Adipocyte (in vitro differentiated cells): Measurements from ENCODE around the gene PTPN14.

Source experiments
- DNase-seq: peaks from one replicate; pipeline ENCODE4 v3.0.0-alpha.2; 2015; ENCODE audit warnings: low read depth
- H3K27me3 ChIP-seq: replicated peaks from 2 replicates; pipeline ENCODE4 v1.7.0; 2013; ENCODE audit warnings: mild to moderate bottlenecking, low read length, moderate library complexity; ENCODE audit not compliant: control insufficient read depth, insufficient read depth
- H3K36me3 ChIP-seq: 2 replicates; pipeline ENCODE4 v1.7.0; 2013; ENCODE audit warnings: low read length, mild to moderate bottlenecking, moderate library complexity; ENCODE audit not compliant: control insufficient read depth, insufficient read depth, severe bottlenecking
- H3K4me1 ChIP-seq: 2 replicates; pipeline ENCODE4 v1.7.0; 2013; ENCODE audit warnings: mild to moderate bottlenecking, low read length, moderate library complexity; ENCODE audit not compliant: control insufficient read depth, insufficient read depth
- H3K4me3 ChIP-seq: 2 replicates; pipeline ENCODE4 v1.7.0; 2013; ENCODE audit warnings: mild to moderate bottlenecking, low read length, moderate library complexity
- H3K9ac ChIP-seq: 2 replicates; pipeline ENCODE4 v1.7.0; 2013; ENCODE audit warnings: mild to moderate bottlenecking, low read length, moderate library complexity
- H3K9me3 ChIP-seq: 2 replicates; pipeline ENCODE4 v1.7.0; 2013; ENCODE audit warnings: mild to moderate bottlenecking, low read length, moderate library complexity; ENCODE audit not compliant: control insufficient read depth

Gene PTPN14

GRCh38 chr1:214470132-214470531 lies 81.3 kb downstream of the PTPN14 start:
- H3K4me3 ChIP-seq = no peak overlapping the region
- H3K27me3 ChIP-seq = no peaks in the 10 kb centered on the region
- no peak overlapping the region for H3K9ac ChIP-seq
- DNase-seq = no peak
- H3K36me3 ChIP-seq = no peaks in the 10 kb centered on the region
- H3K4me1 ChIP-seq = peaks cover 21% of the 10 kb centered on the region
- no peaks in the 10 kb centered on the region for H3K9me3 ChIP-seq

GRCh38 chr1:214469290-214469689 lies 82.1 kb downstream of the PTPN14 start:
- H3K27me3 ChIP-seq = no peaks in the 10 kb centered on the region
- no peaks in the 10 kb centered on the region for H3K9me3 ChIP-seq
- no peak for DNase-seq
- no peak overlapping the region for H3K4me3 ChIP-seq
- H3K4me1 ChIP-seq = peaks cover 21% of the 10 kb centered on the region
- H3K9ac ChIP-seq = no peak overlapping the region
- H3K36me3 ChIP-seq = peaks cover 4% of the 10 kb centered on the region

GRCh38 chr1:214467078-214467585 lies 84.3 kb downstream of the PTPN14 start:
- no peaks in the 10 kb centered on the region for H3K27me3 ChIP-seq
- no peaks in the 10 kb centered on the region for H3K9me3 ChIP-seq
- H3K36me3 ChIP-seq = peaks cover 14% of the 10 kb centered on the region
- H3K9ac ChIP-seq = no peak overlapping the region
- H3K4me3 ChIP-seq = no peak overlapping the region
- DNase-seq = no peak
- H3K4me1 ChIP-seq = peaks cover 5% of the 10 kb centered on the region

- Histone ChIP-seq H3K27me3 (no peaks in the 10 kb centered on the region), H3K4me3 (no peak overlapping the region), H3K9ac (no peak overlapping the region), H3K36me3 (peaks cover 19% of the 10 kb centered on the region), H3K4me1 (peaks cover under 1% of the 10 kb centered on the region), H3K9me3 (no peaks in the 10 kb centered on the region)
- DNase-seq = no peak
Measured at GRCh38 chr1:214466403-214467077, 84.9 kb downstream of the PTPN14 start.

DNA sequence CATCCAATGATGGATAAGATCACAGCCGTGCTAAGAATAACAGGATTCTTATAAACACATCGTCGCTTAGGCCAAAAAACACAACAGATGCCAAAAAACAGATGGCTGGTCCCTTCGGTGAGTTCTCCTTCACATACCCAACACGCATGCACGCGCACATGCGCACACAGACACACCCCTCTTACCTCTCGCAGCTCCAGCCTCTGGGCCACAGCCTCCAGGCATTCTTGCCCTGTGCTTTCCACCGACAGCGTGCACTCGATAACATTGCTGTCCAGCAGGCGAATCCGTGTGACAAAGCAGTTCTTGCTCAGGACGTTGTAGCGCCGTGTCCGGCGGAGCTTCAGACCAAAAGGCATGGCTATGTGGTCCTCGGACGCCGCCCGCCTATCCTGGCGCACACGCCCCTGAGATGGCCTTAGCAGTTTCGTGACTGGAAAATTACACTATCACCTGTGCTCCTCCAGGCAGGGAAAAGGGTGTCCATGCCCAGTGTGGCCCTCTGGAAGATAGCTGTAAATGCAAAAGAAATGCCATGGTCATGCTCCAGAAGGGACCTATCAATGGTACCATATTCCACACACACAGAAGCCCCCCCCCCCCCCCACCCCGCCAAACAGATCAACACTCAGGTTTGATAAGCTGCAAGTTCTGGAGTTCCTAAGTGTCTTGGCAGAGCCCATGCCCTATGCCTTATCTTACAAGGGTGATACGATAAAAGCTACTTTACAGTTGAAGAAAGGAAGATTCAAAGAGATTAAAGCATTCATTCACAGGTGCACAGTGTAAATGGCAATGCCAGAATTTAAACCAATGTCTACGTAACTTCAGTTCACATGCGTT lies 86.7 kb downstream of the PTPN14 start:
- H3K36me3 ChIP-seq = peaks cover 19% of the 10 kb centered on the region
- H3K9me3 ChIP-seq = no peaks in the 10 kb centered on the region
- H3K4me1 ChIP-seq = no peaks in the 10 kb centered on the region
- no peaks in the 10 kb centered on the region for H3K27me3 ChIP-seq
- no peak overlapping the region for H3K4me3 ChIP-seq
- no peak overlapping the region for H3K9ac ChIP-seq
- no peak for DNase-seq

DNA sequence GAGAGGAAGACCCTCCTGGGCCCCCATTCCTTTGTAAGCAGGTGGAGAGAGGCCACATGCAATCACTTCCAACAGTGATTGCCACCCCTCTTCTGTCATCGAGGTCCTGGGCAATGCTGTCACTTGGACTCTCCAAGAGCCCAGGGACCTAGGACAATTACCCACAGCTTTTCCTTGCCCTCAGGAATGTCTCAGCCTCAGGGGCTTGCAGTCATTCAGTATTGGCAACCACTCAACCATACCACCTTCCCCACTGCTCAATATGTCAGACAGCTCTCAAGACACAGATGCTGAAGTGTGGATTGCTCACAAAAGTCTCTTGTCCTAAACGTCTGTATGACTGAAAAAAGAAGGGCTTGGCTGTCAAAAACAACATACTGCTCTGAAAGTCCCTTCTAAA lies 87.8 kb downstream of the PTPN14 start:
- no peak overlapping the region for H3K4me3 ChIP-seq
- no peaks in the 10 kb centered on the region for H3K27me3 ChIP-seq
- H3K9me3 ChIP-seq = no peaks in the 10 kb centered on the region
- peaks cover 19% of the 10 kb centered on the region for H3K36me3 ChIP-seq
- no peak overlapping the region for H3K9ac ChIP-seq
- DNase-seq = no peak
- H3K4me1 ChIP-seq = no peaks in the 10 kb centered on the region

- Histone ChIP-seq H3K36me3 (peaks cover 19% of the 10 kb centered on the region), H3K4me3 (no peak overlapping the region)
Measured at GRCh38 chr1:214462882-214463281, 88.5 kb downstream of the PTPN14 start.

DNA sequence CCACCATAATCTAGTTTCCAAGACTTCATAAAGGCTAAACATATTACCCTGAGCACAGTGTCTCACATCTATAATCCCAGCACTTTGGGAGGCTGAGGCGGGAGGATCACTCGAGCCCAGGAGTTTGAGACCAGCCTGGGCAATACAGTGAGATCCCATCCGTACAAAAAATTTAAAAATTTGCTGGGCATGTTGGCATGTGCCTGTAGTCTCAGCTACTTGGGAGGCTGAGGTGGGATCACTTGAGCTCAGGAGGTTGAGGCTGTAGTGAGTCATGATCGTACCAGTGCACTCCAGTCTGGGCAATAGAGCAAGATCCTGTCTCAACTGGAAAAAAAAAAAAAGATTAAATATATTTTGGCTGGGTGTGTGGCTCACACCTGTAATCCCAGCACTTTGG lies 90.1 kb downstream of the PTPN14 start:
- DNase-seq = no peak
- Histone ChIP-seq H3K9ac (no peak overlapping the region), H3K4me3 (no peak overlapping the region), H3K36me3 (peaks cover 19% of the 10 kb centered on the region), H3K4me1 (no peaks in the 10 kb centered on the region), H3K9me3 (no peaks in the 10 kb centered on the region), H3K27me3 (no peaks in the 10 kb centered on the region)

More at GRCh38 chr1:214462882-214463281, 88.5 kb downstream of the PTPN14 start:
- no peak for DNase-seq
- H3K4me1 ChIP-seq = no peaks in the 10 kb centered on the region
- H3K27me3 ChIP-seq = no peaks in the 10 kb centered on the region
- no peaks in the 10 kb centered on the region for H3K9me3 ChIP-seq
- H3K9ac ChIP-seq = no peak overlapping the region

DNA sequence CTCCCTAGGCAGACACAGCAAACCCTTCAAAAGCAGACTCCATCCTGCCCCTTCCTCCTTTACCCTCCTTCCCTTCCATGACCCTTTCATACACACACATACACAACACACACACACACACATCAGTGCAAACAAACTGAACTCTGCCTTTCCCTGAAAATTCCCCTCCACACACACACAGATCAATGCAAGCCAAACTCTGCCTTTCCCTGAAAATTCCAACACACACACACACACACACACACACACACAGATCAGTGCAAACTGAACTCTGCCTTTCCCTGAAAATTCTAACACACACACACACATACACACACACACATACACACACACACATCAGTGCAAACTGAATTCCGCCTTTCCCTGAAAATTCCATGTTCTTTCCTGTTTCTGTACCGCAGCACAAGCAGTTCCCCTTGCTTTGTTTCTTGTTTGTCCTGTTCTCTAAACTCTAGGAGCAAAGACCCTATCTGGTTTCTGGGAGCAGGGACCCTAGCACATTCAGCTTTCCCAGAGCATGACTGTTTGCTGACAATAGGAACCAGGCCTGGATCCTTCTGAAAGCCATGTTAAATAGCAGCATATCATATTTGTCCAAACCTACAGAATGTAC lies 91.0 kb downstream of the PTPN14 start:
- no peaks in the 10 kb centered on the region for H3K9me3 ChIP-seq
- no peak for DNase-seq

DNA sequence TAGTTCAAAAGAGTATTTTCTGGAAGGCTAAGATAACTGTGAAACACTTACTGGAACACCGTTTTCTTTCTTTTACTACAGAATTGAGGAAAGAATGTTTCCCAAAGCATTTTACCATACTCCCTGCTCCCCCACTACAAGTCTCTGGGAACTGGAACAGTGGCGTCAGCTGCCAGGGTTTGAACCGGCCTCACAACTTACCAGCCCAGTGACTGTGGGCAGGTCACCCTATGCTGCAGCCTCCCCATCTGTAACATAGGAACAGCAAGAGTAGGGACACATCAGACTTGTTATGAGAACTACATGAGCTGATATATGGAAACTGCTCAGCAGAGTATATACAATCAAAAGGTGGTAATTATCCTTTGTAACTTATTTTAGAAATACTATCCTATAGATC lies 91.5 kb downstream of the PTPN14 start:
- H3K36me3 ChIP-seq = peaks cover 19% of the 10 kb centered on the region
- H3K27me3 ChIP-seq = no peaks in the 10 kb centered on the region
- no peak for DNase-seq
- peaks cover 13% of the 10 kb centered on the region for H3K4me1 ChIP-seq
- H3K9ac ChIP-seq = no peak overlapping the region
- no peak overlapping the region for H3K4me3 ChIP-seq
- no peaks in the 10 kb centered on the region for H3K9me3 ChIP-seq

More for the DNA sequence above, 91.0 kb downstream of the PTPN14 start:
- H3K4me1 ChIP-seq = peaks cover 8% of the 10 kb centered on the region
- no peaks in the 10 kb centered on the region for H3K27me3 ChIP-seq
- H3K4me3 ChIP-seq = no peak overlapping the region
- H3K9ac ChIP-seq = no peak overlapping the region
- H3K36me3 ChIP-seq = peaks cover 19% of the 10 kb centered on the region

GRCh38 chr1:214458541-214458940 lies 92.9 kb downstream of the PTPN14 start:
- DNase-seq = no peak
- H3K9me3 ChIP-seq = no peaks in the 10 kb centered on the region
- H3K36me3 ChIP-seq = peaks cover 13% of the 10 kb centered on the region
- H3K4me3 ChIP-seq = no peak overlapping the region
- H3K9ac ChIP-seq = no peak overlapping the region
- H3K4me1 ChIP-seq = peaks cover 26% of the 10 kb centered on the region
- no peaks in the 10 kb centered on the region for H3K27me3 ChIP-seq
